ENCODE results near the gene PTBP3.

The PTBP3 gene

DNA sequence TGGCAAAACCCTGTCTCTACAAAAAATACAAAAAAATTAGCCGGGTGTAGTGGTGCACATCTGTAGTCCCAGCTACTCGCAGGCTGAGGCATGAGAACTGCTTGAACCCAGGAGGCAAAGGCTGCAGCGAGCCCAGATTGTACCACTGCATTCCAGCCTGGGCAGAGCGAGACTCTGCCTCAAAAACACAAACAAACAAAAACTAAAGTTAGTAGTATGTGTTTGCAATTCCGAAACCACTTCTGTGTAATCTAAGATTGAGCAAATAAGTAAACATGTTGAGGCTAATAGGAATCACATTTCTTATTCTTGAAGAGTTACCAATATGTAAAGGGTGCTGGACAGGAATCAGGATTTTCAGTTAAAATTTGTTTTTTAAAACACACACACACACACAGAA is 88.3 kb downstream of the PTBP3 start:
- Histone ChIP-seq H3K4me3 (ENCODE audit: low read depth, low read length, poor library complexity, severe bottlenecking) (no peak overlapping the region), H3K27me3 (ENCODE audit: insufficient read depth, low read length) (no peaks in the 10 kb centered on the region), H3K9ac (ENCODE audit: low read length) (no peak overlapping the region), H3K4me1 (ENCODE audit: insufficient read depth, low read length, severe bottlenecking) (no peaks in the 10 kb centered on the region), H3K9me3 (ENCODE audit: low read length) (no peaks in the 10 kb centered on the region), H3F3A (ENCODE audit: insufficient read depth, low read length) (no peaks in the 10 kb centered on the region; the same call in 1 of the 2 replicates), H4K20me1 (ENCODE audit: insufficient read depth, low read length) (no peaks in the 10 kb centered on the region), H3K27ac (ENCODE audit: low read depth, low read length, poor library complexity, severe bottlenecking) (no peak overlapping the region), H3K36me3 (ENCODE audit: insufficient read depth, low read length) (peaks cover 44% of the 10 kb centered on the region), H3K79me2 (ENCODE audit: insufficient read depth, low read length) (no peaks in the 10 kb centered on the region; the same call in 1 of the 2 replicates), H2AFZ (ENCODE audit: low read length) (no peak overlapping the region), H3K4me2 (ENCODE audit: low read length) (no peak overlapping the region), H3K9me2 (ENCODE audit: low read depth, low read length) (no peaks in the 10 kb centered on the region)
- no peak for TF ChIP-seq EZH2 (IDR thresholded peaks at IDR 0.05; ENCODE audit: borderline replicate concordance, low read length)
- TF ChIP-seq, protein P1, sequence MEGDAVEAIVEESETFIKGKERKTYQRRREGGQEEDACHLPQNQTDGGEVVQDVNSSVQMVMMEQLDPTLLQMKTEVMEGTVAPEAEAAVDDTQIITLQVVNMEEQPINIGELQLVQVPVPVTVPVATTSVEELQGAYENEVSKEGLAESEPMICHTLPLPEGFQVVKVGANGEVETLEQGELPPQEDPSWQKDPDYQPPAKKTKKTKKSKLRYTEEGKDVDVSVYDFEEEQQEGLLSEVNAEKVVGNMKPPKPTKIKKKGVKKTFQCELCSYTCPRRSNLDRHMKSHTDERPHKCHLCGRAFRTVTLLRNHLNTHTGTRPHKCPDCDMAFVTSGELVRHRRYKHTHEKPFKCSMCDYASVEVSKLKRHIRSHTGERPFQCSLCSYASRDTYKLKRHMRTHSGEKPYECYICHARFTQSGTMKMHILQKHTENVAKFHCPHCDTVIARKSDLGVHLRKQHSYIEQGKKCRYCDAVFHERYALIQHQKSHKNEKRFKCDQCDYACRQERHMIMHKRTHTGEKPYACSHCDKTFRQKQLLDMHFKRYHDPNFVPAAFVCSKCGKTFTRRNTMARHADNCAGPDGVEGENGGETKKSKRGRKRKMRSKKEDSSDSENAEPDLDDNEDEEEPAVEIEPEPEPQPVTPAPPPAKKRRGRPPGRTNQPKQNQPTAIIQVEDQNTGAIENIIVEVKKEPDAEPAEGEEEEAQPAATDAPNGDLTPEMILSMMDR (IDR thresholded peaks at IDR 0.05; ENCODE audit: low read length) = no peak

DNA sequence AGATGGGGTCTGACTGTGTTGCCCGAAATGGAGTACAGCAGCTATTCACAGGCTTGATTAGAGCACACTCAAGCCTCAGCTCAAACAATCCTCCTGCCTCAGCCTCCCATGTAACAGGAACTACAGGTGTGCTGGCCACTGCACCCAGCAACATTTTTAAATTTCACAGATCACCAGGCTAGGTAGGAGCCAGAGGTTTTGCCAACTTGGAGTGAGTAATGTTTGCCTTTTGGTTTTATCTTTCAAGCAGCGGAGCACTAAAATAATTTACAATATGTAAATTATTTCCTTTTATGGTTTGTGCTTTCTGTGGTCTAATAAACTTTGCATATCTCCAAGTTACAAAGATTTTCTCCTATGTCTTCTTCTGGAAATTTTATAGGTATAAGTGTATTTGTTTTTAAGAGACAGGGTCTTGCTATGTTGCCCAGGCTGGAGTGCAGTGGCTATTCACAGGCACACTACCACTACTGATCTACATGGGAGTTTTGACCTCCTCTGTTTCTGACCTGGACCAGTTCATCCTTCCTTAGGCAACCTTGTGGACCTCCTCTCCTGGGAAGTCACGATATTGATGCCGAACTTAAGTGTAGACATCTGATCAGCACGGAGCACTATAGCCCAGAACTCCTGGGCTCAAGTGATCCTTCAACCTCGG is 91.1 kb downstream of the PTBP3 start:
- Histone ChIP-seq H3K9me3 (ENCODE audit: low read length) (no peaks in the 10 kb centered on the region), H3K4me3 (ENCODE audit: low read depth, low read length, poor library complexity, severe bottlenecking) (no peak overlapping the region), H3K79me2 (ENCODE audit: insufficient read depth, low read length) (no peaks in the 10 kb centered on the region), H2AFZ (ENCODE audit: low read length) (no peak overlapping the region), H3K9me2 (ENCODE audit: low read depth, low read length) (no peaks in the 10 kb centered on the region), H3K27me3 (ENCODE audit: insufficient read depth, low read length) (no peaks in the 10 kb centered on the region), H4K20me1 (ENCODE audit: insufficient read depth, low read length) (no peaks in the 10 kb centered on the region), H3K27ac (ENCODE audit: low read depth, low read length, poor library complexity, severe bottlenecking) (no peak overlapping the region), H3K36me3 (ENCODE audit: insufficient read depth, low read length) (peaks cover 40% of the 10 kb centered on the region), H3K4me1 (ENCODE audit: insufficient read depth, low read length, severe bottlenecking) (no peaks in the 10 kb centered on the region), H3K4me2 (ENCODE audit: low read length) (no peak overlapping the region), H3F3A (ENCODE audit: insufficient read depth, low read length) (no peaks in the 10 kb centered on the region), H3K9ac (ENCODE audit: low read length) (no peak overlapping the region)
- no peak for TF ChIP-seq EZH2 (IDR thresholded peaks at IDR 0.05; ENCODE audit: borderline replicate concordance, low read length)
- TF ChIP-seq, protein P1 (IDR thresholded peaks at IDR 0.05; ENCODE audit: low read length) = no peak

DNA sequence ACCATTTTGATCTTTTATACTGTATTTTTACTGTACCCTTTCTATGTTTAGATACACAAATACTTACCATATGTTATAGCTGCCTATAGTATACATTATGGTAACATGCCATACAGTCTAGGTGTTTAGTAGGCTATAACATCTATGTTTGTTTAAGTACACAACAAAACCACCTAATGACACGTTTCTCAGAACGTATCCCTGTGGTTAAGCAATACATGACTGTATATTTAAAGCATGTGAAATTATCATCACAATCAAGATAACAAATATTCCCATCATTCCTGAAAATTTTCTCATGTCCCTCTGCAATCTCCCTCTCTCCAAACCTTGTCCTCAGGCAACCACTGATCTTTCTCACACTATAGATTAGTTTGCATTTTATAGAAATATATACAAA is 91.9 kb downstream of the PTBP3 start:
- H3K36me3 ChIP-seq (ENCODE audit: insufficient read depth, low read length) = peaks cover 40% of the 10 kb centered on the region
- no peaks in the 10 kb centered on the region for H3K4me1 ChIP-seq (ENCODE audit: insufficient read depth, low read length, severe bottlenecking)
- H3K4me3 ChIP-seq (ENCODE audit: low read depth, low read length, poor library complexity, severe bottlenecking) = no peak overlapping the region
- no peak overlapping the region for H3K4me2 ChIP-seq (ENCODE audit: low read length)
- no peaks in the 10 kb centered on the region for H4K20me1 ChIP-seq (ENCODE audit: insufficient read depth, low read length)
- H3K9me2 ChIP-seq (ENCODE audit: low read depth, low read length) = no peaks in the 10 kb centered on the region
- no peak overlapping the region for H2AFZ ChIP-seq (ENCODE audit: low read length)
- H3K9ac ChIP-seq (ENCODE audit: low read length) = no peak overlapping the region
- H3K27ac ChIP-seq (ENCODE audit: low read depth, low read length, poor library complexity, severe bottlenecking) = no peak overlapping the region
- H3K79me2 ChIP-seq (ENCODE audit: insufficient read depth, low read length) = no peaks in the 10 kb centered on the region
- no peaks in the 10 kb centered on the region for H3F3A ChIP-seq (ENCODE audit: insufficient read depth, low read length)
- TF ChIP-seq, protein P1 (IDR thresholded peaks at IDR 0.05; ENCODE audit: low read length) = no peak
- TF ChIP-seq EZH2 (IDR thresholded peaks at IDR 0.05; ENCODE audit: borderline replicate concordance, low read length) = no peak
- no peaks in the 10 kb centered on the region for H3K27me3 ChIP-seq (ENCODE audit: insufficient read depth, low read length)
- no peaks in the 10 kb centered on the region for H3K9me3 ChIP-seq (ENCODE audit: low read length)
